Fibroblast of villous mesenchyme (primary cell): ENCODE measurements around the gene ZC3H7A. TPM values are rescaled to one million over a fixed set of nuclear protein-coding genes. Genes with fewer than 3 reads are reported as not detected.
A peak's percentile ranks its signal among the peaks of the same experiment; 100 is the strongest.

Source experiments
- DNase-seq: peaks from one replicate; pipeline ENCODE4 v3.0.0-alpha.2; 2010; ENCODE audit warnings: low read depth
- H3K4me3 ChIP-seq: 2 replicates; pipeline ENCODE4 v1.5.1; 2011; ENCODE audit warnings: low read depth, mild to moderate bottlenecking, low read length
- total RNA-seq: library from RNA; depleted of rRNA; stranded (reverse); fragments of >200 nt; gene quantifications from 2 replicates; pipeline ENCODE4 v1.2.3, GENCODE V29; 2012
- TF ChIP-seq, protein P1 (sequence below): IDR thresholded peaks from 2 replicates; pipeline ENCODE4 v1.5.1; 2012; ENCODE audit warnings: low read depth, mild to moderate bottlenecking, low read length; ENCODE audit not compliant: insufficient read depth

The ZC3H7A gene
- total RNA-seq, 1 donor: 59.2 TPM

GRCh38 chr16:11736903-11737302, 60.2 kb downstream of the ZC3H7A start:
- peak; percentile 83 for DNase-seq
- TF ChIP-seq, protein P1, sequence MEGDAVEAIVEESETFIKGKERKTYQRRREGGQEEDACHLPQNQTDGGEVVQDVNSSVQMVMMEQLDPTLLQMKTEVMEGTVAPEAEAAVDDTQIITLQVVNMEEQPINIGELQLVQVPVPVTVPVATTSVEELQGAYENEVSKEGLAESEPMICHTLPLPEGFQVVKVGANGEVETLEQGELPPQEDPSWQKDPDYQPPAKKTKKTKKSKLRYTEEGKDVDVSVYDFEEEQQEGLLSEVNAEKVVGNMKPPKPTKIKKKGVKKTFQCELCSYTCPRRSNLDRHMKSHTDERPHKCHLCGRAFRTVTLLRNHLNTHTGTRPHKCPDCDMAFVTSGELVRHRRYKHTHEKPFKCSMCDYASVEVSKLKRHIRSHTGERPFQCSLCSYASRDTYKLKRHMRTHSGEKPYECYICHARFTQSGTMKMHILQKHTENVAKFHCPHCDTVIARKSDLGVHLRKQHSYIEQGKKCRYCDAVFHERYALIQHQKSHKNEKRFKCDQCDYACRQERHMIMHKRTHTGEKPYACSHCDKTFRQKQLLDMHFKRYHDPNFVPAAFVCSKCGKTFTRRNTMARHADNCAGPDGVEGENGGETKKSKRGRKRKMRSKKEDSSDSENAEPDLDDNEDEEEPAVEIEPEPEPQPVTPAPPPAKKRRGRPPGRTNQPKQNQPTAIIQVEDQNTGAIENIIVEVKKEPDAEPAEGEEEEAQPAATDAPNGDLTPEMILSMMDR: no peak
- no peak overlapping the region for H3K4me3 ChIP-seq

GRCh38 chr16:11735787-11736186, 61.3 kb downstream of the ZC3H7A start:
- TF ChIP-seq, protein P1: no peak
- DNase-seq: no peak
- H3K4me3 ChIP-seq: no peak overlapping the region

DNA sequence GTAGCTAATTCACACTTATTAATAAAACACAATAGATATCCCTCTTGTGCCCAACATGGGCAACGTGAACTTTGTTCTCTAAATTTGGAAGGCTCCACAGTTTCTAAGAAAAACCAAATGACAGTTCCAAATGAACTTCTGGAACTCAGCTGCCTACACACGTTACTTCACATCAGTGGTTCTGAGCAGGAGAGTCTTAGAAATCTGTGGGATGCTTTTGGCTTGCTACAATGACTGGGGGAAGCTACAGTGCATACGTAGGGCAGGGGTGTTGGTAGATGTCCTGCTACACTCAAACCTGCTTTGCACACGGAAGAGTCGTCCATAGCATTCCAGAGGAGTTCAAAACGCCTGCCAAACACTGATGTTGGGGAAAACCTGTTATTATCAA, 62.4 kb downstream of the ZC3H7A start:
- H3K4me3 ChIP-seq: no peak overlapping the region
- TF ChIP-seq, protein P1: no peak
- DNase-seq: no peak

- no peak overlapping the region for H3K4me3 ChIP-seq
- DNase-seq: no peak
- TF ChIP-seq, protein P1: no peak
These were observed 62.9 kb downstream of the ZC3H7A start for GRCh38 chr16:11734025-11734652.

GRCh38 chr16:11731222-11731621, 65.8 kb downstream of the ZC3H7A start:
- TF ChIP-seq, protein P1: no peak
- H3K4me3 ChIP-seq: no peak overlapping the region
- no peak for DNase-seq

DNA sequence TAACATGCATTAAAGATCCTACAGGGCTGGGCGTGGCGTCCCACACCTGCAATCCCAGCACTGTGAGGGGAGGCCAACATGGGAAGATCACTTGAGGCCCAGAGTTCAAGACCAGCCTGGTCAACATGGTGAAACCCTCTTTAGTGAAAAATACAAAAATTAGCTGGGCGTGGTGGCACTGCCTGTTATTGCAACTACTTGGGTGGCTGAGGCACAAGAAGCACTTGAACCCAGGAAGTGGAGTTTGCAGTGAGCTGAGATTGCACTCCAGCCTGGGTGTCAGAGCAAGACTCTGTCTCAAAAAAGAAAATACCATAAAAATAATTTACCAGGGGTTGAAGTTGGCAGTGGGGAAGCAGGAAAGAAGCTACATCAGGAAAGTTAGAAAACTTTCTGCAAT, 67.3 kb downstream of the ZC3H7A start:
- H3K4me3 ChIP-seq: no peak overlapping the region
- TF ChIP-seq, protein P1: no peak
- no peak for DNase-seq

GRCh38 chr16:11727796-11728543, 69.1 kb downstream of the ZC3H7A start:
- no peak for DNase-seq
- no peak overlapping the region for H3K4me3 ChIP-seq
- TF ChIP-seq, protein P1: no peak
